GM19397 (cell line): ENCODE results near the gene HSD17B8.

Experiments used
- ATAC-seq: cut with Tn5 transposase; IDR thresholded peaks from one replicate; pipeline ENCODE4 v1.9.1; 2021; ENCODE audit warnings: mild to moderate bottlenecking, moderate library complexity; ENCODE audit not compliant: unreplicated experiment

HSD17B8 gene

DNA sequence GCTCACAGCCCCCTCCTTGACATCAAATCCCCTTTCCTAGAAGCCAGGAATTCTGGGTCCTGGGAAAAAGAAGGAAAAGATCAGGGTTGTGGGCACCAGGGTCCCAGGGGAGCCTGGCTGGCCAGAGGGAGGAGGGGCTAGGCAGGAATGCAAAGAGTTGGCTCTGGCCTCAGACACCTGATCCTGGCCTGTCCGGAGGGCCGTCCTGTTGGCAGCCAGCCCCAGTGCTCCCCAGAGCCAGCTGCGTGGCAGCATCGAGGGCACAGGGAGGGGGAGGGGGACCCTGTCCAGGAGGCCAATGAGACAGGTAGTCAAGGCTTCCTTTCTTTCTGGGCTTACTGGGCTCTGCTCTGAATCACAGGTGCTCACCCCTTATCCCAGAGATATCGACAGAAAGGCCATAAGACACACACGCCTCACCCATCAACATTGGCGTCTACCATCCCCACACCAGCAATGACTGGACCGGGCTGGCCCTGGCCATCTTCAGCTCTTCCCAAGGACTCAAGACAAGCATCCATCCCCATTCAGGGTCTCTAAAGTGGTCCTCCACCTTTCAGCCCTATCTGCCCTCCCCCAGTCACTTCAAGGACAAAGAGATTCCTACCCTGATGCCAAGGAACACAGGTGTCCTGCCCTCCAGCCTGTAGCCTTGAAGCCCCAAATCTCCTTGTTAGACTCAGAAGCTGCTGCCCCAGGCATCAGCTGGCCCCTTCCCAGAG lies 12.9 kb upstream of the HSD17B8 start:
- ATAC-seq = no peak

DNA sequence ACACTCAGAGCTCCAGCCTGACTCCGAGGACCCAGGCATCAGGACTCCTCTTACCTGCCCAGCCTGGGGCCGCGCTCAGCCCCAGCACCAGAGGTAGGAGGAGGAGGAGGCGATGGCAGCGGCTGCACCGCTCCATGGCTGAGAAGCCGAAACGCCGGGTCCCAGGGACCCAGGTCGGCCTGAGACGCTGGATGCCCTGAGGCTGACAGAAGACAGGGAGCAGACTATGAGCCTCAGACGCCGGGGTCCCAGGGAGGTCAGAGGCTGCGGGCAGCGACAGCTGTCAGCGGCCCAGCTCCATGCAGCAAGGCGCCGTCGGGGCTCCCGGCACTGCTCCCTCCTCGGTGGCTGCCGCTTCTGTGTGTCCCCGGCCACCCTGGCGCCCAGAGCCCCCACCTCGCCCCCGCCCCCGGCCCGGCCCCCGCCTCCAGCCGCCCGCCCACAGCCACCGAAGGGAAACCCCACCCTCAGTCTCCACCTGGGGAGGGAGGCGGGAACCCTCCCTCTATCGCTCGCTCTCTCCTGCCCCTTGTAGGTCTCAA lies 12.3 kb upstream of the HSD17B8 start, which contains the start of gene COL11A2:
Gene COL11A2, minus strand, starts transcription at position 363 of the 542 bp plus-strand sequence. Its CDS starts 227 bp downstream, at position 136.
- no peak for ATAC-seq

DNA sequence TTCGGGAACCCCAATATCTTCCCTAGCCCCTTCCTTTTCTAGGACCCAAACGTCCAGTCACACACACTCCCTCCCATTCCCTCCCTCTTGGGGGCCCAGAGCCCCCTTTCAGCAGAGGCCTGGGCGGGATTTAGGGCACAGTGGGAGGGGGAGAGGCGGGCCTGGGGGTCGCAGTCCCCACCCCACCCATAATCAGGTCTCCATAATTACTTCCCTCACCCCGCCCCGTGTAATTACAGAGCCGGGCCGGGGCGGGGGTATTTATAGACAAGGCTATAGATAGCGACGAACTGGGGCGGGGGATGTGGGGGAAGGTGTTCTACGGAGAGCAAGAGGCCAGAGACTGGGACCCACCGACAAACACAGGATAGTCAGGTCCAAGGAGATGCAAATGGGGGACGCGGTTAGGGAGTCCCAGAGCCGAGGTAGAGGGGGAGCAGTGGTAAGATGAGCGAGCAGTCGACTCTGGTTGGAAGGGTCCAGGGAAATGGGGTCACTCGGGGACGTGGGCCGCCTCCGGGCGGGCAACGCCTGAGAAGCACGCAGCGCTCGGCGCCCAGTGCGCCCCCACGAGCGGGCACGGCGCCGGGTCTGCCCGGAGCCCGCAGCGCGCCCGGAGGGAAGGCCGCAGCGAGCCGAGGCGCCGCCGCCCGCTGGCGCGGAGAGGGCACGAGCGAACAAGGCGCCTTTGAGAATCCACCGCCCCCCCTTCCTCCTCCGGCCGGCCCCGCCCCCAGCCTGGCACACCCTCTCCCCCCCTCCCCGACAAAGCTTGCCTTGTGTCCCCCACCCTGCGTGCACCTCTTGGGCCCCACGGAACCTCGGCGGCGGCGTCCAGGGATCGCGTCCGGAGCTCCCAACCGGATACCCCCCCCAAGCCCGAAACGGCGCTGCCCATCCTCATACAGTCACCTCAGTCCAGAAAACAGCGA lies 11.5 kb upstream of the HSD17B8 start:
- ATAC-seq = no peak

DNA sequence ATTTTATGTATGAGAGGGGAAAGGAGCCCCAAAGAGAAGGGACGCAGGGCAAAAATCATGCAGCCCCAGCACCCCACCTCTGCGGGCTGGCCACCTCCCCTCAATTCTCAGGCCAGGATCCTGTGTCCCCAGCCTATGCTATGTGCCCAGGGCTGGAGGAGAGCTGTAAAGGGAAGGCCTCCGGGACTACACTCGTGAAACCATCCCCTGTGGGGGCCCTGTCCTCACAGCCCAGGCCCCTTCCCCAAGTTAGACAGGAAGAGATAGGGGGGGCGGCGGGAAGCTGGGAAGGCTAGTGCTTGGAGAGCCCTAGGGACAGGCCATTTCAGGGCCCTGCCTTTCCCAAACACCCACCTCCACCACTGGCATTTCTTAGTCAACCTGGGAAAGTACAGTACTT lies 10.8 kb upstream of the HSD17B8 start:
- no peak for ATAC-seq

DNA sequence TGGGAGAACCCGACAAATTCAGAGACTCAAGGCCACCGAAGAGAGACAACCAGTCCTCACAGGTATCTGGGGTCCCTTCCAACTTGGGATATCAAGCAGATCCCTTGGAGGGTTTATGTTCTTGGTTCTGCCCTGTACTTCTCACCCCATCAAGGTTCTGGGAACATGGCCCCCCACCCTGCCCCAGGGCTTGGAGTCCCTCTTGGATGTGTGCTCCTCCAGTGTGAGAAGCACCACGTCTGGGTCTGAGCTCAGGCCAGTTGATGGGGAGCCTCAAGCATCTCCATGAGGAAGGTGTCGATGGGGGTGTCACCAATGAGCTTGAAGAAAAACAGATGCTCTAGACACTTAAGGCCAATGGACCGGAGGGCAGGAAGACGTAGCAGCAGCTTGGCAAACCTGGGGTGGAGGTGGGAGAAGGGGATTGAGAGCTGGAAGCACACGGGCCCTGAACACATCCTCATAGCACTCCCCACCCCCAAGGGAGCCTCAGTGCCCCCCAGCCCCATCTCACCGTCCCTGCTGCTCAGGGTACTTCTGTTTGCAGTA lies 9.9 kb upstream of the HSD17B8 start:
- no peak for ATAC-seq

DNA sequence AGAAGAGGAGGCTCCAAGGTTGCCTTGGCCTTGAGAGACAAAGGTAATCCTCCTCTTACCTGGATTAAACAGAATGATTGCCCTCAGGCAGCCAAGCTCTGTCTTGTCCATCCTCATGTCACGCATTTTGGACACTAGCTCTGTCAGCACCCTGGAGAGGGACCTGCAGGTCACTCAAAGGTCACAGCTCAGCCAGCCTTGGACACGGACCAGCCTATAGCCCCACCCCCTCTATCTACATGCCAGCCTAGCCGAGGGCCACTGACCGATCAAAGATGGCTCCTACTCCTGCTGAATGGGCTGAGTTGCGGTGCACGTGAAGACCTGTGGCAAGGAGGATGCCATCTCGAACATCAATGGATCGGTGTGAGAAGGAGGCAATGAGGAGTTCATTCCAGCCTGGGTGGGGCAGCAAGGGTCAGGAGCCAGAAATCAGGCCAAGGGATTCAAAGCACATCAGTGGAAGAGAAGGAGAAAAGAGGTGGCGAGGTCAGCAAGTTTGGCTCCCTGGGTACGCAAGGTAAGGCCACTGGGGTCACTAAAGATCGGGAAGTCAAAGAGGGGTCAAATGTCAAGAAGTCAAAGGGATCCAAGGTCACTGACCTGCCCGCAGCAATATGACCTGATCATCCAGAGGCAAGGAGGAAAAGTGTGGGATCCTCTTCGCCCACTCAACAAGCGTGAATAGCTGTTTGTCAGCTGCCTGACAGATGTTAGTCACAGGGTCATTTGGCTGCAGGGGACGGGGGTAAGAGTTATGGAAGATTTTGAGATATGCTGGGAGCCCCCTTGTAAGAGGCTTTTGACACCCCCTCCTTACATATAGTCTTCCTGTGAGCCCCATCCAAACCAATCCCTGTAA lies 8.9 kb upstream of the HSD17B8 start:
- no peak for ATAC-seq

DNA sequence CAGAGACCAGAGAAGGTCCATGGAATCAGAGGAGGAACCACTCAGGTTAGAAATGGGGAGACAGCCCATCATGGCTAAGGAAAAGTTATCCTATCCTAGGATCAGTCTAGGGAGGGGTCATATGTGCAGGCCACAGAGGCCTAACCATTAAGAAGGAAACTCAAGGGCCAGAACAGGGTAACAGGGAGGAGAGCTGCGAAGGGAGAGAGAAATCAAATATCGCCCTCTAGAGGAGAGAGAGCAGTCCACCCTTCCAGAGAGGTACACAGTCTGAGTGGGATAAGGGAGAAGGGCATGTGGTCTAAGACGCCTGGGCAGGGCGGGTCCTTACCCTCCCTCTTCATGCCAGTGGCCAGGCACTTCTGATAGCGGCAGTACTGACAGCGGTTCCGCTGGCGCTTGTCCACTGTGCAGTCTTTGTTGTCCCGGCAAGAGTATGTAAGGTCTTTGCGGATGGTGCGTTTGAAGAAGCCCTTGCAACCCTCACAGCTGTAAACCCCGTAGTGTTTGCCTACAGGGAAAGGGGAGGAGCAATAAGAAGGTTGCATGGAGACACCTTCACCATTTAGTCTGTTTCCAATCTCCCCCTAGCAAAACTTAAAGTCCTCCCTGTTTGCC lies 6.9 kb upstream of the HSD17B8 start:
- no peak for ATAC-seq

DNA sequence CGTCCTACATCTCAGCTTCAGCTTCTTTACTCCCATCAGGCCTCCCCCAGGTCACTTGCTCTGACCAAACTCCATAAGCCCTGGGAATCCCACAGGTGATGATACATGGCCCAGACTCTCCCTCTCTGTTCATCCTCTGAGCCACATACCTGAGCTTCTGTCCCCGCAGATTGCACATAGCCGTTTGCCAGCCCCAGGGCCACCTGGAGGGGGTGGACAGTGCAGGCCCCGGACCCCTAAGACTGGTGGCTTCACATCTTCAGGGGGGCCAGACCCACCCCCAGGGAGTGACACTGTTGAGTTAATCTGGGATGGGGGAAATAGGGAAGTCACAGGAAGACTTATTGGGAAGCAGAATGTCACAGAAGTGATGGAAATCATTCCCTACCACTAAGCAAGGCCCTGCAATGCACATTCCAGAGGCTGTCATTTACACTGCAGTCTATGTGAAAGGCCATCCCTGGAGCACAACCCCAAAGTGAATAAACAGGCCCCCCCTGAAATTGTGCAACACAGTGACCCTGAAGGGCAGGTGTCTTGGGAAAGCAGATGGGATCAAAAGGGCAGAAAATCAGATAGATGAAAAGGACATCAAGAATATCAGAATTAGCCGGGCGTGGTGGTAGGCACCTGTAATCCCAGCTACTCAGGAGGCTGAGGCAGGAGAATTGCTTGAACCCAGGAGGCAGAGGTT lies 6.1 kb upstream of the HSD17B8 start:
- no peak for ATAC-seq

DNA sequence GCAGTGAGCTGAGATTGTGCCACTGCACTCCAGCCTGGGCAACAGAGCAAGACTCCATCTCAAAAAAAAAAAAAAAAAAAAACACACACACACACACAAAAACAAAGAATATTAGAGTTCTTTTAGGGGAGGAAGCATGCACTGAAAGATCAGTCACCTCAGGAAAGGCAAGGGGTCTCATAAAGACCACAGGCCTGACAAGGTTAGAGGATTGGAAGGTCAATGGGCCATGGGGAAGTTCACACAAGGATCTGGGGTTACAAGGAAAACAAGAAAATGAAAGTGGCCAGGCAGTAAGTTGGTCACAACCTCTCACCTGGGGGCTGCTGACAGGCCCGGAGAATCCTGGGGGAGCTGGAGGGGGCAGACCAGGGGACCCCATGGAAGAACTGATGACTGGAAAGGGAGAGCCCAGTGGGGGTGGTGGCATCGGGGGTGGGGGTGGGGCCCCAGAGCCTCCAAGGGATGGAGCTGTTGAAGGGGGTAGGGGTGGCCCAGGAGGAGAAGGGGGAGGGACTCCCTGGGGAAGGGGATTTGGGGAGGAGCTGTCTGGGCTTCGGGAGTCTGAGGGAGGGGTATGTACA lies 5.5 kb upstream of the HSD17B8 start:
- no peak for ATAC-seq

DNA sequence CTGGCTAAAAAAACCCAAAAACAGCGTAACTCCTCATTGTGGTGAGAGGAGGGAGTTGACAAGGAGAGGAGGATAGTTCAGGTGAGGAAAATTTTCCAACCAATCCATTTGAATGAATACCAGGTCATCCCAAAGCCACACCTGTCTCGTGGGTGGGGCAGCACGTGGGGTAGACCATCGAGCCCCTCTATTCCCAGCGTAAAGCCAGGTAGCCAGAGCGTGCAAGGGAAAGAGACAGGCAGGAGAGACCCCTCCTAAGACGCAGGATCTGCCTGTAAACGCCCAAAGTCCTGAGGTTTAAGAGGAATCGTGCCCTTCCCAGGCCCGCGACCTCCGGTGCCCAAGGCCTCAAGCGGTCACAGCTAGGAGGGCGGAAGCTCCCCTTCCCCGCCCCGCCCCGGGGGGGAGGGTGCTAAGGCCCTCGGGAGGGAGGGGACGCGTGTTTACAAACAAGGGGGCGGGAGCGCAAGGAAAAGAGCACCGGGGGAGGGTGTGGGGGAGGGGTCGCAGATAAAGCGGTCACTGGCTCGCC lies 4.7 kb upstream of the HSD17B8 start:
- peak; percentile 14 for ATAC-seq

DNA sequence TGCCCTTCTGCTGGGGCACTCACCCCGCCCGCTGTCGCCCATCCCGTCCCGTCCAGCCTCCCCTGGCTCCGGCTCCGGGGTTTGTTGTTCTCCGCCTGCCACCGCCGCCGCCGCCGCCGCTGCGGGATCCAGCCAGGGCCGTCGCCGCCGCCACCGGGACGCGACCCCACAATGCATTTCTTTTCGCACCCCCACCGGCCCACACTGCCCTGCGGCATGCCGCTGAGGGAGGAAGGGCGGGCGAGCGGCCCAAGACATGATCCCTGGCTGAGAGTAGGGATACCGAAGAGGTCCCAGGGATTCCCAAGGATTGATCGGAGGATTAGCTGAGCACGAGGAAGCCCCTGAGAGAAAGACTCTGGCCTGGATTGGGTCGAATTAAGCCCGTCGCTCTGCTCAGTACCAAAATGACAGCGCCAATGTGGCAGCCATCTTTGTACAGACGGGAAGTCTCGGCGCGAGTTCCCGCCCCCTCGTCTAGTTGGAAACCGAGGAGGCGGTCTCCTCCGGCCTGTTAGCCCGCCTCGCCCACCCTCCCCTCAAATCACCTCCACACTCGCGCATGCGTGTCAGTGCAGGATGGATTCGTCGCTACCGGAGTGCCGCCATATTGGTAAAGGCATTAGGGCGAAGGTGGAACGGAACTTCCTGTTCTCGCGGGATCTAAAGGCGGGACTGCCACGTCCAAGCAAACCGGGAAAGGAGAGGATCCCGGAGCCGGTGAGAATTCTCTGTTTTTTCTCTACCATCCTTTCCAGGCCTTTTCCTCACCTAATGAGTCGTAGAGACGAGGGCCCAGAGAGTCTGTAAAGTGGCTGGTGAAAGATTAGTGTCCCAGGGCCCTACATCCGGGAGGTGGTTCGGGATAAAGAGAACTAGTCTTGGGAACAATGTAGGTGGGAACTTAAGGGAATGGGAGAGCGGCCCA lies 4.0 kb upstream of the HSD17B8 start, which contains the start of the genes RXRB and SLC39A7:
Gene RXRB, minus strand, starts transcription at position 447 of the 928 bp plus-strand sequence. Its CDS starts 189 bp downstream, at position 258.
Gene SLC39A7, plus strand, starts transcription at position 649 of the 928 bp plus-strand sequence. CDS start 379 bp downstream, outside the sequence.
- ATAC-seq = peak; percentile 64

DNA sequence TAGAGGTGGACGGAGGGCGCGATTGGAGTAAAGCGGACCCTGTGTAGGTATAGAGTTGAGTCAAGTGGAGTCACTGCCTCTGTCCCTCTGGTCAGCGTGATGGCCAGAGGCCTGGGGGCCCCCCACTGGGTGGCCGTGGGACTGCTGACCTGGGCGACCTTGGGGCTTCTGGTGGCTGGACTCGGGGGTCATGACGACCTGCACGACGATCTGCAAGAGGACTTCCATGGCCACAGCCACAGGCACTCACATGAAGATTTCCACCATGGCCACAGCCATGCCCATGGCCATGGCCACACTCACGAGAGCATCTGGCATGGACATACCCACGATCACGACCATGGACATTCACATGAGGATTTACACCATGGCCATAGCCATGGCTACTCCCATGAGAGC lies 3.3 kb upstream of the HSD17B8 start:
- no peak for ATAC-seq

DNA sequence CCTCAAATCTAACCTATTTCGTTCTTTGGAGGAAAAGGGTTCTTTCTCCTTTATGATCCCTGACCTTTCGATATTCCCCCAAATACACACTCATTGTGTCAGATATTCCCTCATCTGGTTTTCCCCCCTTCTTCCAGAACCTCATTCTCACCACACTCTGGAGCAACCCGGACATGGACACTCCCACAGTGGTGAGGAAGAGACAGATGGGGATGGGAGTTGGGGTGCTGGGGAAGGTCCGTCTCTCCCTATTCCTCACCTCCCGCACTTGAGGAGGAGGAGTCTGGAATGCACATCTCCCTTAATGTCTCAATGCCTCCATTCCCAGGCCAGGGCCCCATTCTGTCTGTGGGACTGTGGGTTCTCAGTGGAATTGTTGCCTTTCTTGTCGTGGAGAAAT lies 2.5 kb upstream of the HSD17B8 start:
- ATAC-seq = no peak

DNA sequence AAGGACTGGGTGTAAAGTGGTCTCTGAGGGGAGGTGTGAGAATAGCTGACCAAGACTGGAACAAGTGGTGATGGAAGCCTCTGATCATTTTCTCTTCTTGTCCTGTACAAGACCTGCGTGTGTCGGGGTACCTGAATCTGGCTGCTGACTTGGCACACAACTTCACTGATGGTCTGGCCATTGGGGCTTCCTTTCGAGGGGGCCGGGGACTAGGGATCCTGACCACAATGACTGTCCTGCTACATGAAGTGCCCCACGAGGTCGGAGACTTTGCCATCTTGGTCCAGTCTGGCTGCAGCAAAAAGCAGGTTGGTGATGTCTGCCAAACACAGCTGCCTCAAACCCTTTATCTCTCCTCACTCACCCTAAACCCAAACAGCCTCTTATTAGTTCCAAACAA lies 1.7 kb upstream of the HSD17B8 start:
- ATAC-seq = no peak

DNA sequence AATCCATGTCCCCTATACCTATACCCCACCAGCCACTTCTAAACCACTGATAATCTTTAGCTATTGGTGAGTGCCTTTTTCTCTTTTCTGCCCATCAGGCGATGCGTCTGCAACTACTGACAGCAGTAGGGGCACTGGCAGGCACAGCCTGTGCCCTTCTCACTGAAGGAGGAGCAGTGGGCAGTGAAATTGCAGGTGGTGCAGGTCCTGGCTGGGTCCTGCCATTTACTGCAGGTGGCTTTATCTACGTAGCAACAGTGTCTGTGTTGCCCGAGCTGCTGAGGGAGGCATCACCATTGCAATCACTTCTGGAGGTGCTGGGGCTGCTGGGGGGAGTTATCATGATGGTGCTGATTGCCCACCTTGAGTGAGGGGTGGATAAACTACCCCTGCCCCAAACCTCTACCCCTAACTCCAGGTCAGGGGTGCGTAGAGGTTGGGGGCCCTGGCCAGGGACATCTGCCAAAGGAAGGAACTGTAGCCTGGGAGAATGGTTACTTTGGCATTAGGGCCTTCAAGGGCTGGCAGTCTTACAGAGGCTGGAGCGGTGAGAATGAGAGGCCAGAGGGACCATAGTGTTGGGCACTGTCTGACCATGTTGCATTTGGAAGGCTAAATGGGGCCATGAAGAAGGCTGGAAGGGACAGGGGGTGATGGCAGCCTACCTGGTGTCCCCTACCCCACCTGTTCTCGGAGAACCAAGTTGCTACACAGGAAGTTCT lies 851 bp upstream of the HSD17B8 start:
- no peak for ATAC-seq

DNA sequence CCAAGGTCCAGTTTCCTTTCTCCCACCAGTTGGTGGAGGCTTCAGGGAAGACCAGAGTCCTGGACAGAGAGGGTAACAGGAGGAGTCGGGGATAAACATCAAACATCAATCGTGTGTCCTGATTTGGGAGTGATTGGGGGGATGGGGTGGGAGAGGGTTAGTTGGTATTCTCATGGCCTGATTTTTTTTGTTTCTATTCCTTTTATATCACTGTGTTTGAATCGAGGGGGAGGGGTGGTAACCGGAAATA lies 365 bp upstream of the HSD17B8 start:
- no peak for ATAC-seq
